Hematopoietic multipotent progenitor cell treated with erythropoietin and hydrocortisone succinate and interleukin-3 and kit ligand, for 4 days (in vitro differentiated cells): ENCODE measurements around the gene KLHDC4.
"Not testable (repeated sequence)": the region's sequence is repeated elsewhere in the genome, so short reads cannot be mapped to it uniquely, and the experiment has no call there.

ENCODE experiments used
- DNase-seq: peaks from one replicate; pipeline ENCODE4 v3.0.0-alpha.2; 2015

Gene KLHDC4

GRCh38 chr16:87681051-87681602 is 84.7 kb downstream of the KLHDC4 start:
- DNase-seq, result not testable (repeated sequence)

DNA sequence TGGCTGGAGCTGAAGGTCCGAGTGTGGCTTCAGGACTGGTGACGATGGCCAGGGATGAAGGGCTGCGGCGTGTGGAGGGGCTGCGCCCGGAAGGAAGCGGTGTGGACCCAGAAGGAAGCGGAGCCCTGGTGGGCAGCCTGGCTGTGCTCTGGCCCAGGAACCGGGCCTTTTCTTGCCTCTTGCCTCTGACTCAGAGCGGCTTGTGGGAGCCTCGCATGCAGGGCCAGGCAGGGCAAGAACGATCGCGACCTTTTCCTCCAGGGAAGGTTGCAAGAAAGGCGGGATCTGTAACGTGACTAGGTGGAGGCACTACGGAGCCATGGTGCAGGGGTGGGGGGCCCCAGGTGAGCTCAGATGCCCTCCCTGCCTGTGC is 85.5 kb downstream of the KLHDC4 start:
- DNase-seq, result no peak

- no peak for DNase-seq
Observed at GRCh38 chr16:87679593-87680271, 86.1 kb downstream of the KLHDC4 start.

DNA sequence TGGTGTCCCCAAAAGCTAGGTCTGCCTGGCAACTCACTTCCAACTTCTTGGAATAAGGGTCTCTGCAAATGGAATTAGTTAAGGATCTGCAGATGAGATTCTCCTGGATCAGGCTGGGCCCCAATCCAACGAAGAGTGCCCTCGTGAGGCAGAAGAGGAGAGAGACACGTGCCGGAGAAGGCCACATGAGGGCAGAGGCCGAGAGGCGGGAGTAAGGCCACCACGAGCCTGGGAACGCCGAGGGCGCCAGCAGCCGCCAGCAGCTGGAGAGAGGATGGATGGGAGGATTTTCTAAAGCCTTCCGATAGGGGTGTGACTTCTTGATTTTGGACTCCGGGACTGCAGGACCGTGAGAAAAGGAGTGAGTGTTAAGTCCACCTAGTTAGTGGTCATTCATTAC is 87.2 kb downstream of the KLHDC4 start:
- DNase-seq, result no peak

- DNase-seq, result no peak
Observed at GRCh38 chr16:87677830-87678229, 88.0 kb downstream of the KLHDC4 start.

- DNase-seq, result no peak
Observed at GRCh38 chr16:87675111-87675719, 90.6 kb downstream of the KLHDC4 start.

DNA sequence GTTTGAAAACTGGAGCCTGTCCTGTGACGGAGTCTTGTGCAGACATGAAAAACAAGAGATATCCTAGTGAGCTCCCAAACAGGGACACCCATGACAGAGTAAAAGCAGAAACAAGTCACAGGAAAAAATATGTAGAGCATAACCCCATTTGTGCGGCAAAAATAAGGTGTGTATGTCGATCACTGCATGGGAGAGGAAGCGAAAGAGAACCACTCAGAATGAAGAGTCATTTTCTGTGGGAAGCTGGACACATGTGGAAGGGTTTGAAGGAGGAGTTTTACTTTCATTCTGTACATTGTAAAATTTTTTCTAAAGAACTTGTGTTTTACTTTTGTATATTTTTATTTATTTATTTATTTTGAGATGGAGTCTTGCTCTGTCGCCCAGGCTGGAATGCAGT is 91.4 kb downstream of the KLHDC4 start:
- DNase-seq, result no peak

GRCh38 chr16:87671715-87672270 is 94.0 kb downstream of the KLHDC4 start:
- DNase-seq, result peak; percentile 18

GRCh38 chr16:87671221-87671620 is 94.6 kb downstream of the KLHDC4 start:
- no peak for DNase-seq

DNA sequence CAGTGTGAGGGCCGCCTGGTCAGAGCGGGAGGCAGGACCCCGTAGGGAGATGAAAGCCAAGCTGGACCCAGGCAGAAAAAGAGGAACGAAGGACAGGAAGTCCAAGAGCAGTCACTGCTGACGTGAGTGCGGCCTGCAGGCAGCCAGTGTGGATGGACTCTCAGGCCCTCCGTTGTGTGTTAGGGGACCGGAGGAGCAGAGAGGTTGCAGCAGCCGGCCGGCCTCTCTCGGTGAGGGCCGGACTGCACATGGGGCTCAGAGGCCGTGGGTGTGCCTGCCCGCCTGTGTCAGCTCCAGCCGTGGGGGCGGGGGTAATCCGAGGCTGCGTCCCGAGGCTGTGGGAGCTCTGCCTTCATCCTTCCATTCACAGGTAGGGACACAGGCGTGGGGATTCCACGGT is 96.1 kb downstream of the KLHDC4 start:
- no peak for DNase-seq

DNA sequence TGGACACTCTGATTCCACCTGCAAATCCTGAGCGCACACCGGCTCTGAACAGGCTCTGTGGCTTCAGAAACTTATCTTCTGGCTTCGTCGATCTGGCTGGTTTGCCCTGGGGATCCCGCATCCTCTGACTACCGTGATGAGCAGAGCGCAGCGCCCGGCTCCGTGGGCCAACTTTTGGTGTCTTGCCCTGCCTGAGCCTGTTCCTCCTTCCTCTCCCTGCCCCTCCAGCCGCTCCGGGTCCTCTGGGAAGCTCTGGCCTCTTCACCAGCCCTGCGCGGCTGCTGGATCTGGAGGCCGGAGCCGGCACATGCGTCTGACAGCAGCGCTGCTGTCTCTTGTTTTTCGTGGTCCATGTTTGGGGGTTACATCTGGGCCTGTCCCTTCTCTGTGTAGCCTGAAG is 97.8 kb downstream of the KLHDC4 start:
- no peak for DNase-seq

GRCh38 chr16:87667443-87667842 is 98.3 kb downstream of the KLHDC4 start:
- no peak for DNase-seq

DNA sequence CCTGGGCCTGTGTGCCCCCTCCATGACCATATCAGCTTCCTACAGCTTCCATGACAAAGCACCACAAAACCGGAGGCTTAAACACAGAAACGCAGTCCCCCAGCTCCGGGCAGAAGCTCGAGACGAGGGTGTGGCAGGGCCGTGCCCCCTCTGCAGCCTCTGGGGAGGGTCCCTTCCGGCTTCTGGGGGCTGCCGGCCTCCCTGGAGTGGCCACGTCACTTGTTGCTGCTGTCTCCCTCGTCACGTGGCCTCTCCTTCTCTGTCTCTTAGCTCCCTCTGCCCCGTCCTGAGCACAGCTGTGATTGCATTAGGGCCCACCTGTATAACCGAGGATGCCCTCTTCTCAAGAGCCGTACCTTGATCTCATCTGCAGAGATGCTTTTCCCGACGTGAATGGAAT is 98.9 kb downstream of the KLHDC4 start:
- no peak for DNase-seq

DNA sequence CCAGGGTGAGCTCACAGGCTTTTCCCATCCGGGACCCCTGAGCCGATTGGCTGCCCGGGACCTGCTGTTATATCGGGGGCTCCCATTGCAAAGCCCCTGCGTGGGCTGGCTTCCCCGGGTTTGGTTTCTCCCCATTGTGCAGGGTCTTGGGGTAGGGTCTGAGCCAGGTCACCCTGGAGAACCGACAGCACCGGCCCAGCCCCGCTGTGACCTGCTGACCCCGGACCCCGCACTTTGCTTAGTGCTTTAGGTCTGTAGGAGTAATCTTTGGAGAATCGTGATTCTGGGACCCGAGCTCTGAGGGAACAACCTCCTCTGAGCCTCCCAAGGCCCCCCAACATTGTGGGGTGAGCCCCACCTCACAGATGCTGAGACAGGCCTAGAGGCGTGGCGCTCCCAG is 100.6 kb downstream of the KLHDC4 start:
- DNase-seq, result no peak

DNA sequence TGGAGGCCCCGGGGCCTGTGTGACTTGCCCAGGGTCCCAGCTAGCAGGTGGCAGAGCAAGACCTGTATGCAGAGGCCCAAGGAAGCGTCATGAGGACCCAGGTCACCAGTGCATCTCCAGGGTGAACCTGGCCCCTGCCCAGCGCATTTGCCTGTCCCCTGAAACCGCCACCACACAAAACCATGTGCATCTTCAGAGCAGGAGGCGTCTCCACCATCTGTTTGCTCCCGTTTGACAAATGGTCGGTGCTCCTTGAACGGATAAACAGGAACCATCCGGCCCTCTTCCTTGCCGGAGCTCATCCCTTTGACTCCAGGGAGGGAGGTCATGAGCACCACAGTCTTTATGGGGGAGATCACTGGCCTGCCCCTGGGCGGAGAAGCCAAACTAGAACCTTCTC is 101.0 kb downstream of the KLHDC4 start:
- DNase-seq, result no peak

DNA sequence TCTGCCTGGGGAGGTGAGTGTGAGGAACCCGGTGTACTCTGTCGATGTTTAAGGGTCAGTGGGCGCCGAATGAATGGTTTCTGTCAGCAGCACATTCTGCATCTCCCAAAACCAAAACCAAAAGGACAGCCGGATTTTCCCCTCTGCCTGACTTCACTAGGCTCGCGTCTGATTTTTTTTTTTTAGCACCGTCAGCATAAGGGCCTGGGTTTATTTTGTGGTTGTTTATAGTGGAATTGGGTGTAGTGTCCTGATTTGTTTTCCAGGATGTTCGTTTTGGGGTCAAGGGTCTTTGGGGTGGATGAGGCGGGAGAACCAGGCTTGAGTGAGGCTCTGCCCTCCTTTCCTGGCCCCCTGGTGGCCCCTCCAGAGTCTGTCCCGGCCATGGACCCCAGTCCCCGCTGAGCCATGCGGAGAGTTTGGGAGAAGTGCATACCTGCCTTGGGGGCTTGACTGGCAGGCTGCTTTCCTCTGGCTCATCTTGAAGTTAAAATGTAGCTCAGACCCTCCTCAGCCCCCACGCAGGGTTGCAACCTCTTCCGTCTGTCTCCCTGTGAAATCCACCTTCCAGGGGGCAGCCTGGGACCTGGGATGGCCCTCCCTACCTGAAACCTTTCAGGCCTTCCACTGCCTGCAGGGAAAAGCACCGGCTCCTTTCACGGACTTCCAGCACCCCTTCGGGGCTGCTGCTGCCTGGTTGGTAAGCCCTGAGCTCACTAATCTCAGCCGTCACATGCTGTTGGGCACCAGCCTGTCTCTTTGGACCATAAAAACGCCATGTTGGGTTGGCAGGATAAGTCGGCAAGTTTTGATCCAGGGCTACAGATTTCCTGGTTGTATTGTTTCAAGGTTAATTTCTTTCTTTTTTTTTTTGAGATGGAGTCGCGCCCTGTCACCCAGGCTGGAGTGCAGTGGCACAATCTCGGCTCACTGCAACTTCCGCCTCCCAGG is 103.3 kb downstream of the KLHDC4 start:
- DNase-seq, result no peak

GRCh38 chr16:87661561-87661960 is 104.2 kb downstream of the KLHDC4 start:
- DNase-seq, result peak; percentile 95

DNA sequence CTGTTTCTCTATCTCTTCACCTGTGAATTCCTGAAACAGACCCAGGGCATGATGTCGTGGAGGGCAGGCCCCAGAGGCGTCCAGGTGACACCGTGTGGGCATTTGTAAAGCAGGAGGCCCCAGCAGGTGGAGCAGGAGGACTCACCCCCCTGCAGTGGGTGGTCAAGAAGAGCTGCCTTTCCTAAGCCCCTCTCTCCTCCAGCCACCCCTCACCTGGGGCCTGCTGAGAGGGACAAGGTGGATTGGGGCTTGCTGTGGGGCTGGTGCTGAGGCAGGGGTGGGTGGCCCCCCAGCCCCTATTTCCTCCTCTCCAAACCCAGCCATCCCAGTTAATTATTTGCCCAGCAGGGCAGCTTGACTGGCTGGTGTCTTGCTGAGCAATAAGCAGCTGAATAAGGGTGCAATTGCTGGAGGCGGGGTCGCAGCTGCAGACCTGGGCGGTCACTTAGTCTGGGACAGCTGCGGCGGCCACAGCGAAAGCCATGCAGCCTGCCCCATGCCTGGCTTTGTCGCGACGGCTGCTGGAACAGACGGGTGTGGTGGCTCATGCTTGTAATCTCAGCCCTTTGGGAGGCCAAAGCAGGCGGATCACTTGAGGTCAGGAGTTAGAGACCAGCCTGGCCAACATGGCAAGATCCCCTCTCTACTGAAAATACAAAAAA is 107.1 kb downstream of the KLHDC4 start:
- no peak for DNase-seq
